Urothelium cell line (cell line): ENCODE measurements around the gene PTPRN.
"Not testable (repeated sequence)": the region's sequence is repeated elsewhere in the genome, so short reads cannot be mapped to it uniquely, and the experiment has no call there.

Experiments
- DNase-seq: peaks from one replicate; pipeline ENCODE4 v3.0.0; 2011; ENCODE audit warnings: low spot score, mixed read lengths
- FAIRE-seq: peaks from 2 replicates; lab custom pipeline; 2011; peaks lifted over from hg19 to GRCh38; lab: Jason Lieb, UNC

The PTPRN gene

DNA sequence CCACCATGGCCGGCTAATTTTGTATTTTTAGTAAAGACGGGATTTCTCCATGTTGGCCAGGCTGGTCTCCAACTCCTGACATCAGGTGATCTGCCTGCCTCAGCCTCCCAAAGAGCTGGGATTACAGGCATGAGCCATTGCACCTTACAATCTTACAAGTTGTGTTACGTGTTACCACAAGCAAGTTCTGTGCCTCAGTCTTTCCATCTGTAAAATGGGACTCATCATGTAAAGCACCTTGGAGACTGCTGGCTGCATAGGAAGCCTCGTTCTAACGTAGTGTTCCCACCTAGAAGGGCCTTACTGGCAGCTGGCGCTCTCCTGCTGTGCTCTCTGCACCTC, 20.0 kb downstream of the PTPRN start:
- no peak for DNase-seq

DNA sequence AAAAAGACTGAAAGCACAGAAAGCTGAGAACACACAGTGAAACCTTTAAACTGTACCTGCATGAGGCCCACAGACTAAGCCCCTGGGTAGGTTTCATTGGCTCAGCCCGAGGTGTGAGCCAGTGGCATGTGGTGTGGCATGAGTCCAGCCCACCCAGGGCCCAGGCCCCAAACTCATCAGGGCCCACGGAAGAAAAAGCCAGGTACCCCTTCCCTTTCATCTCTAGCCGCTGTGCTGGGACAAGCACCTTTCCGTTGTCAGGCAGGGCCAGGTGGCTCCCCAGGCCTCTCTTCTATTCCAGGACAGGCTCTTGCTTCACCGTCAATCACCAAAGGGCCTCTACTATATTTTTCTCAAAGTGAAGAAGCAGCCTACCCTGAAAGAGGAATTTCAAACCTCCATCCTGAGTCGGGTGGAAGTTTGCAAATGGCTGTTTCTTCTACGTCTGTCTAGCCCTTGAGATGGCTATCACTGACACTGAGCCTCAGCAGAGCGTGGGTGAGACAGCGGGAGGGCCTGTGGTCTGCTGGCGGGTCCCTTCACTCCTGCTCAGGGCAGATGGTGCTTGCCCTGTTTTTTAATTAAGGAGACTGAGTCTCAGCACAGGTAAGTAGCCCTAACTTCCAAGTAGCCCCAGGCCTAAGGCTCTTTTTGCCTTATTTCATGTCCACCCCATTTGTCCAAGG, 21.5 kb downstream of the PTPRN start:
- FAIRE-seq = no peak

More for the DNA sequence above, 20.0 kb downstream of the PTPRN start:
- FAIRE-seq = no peak

DNA sequence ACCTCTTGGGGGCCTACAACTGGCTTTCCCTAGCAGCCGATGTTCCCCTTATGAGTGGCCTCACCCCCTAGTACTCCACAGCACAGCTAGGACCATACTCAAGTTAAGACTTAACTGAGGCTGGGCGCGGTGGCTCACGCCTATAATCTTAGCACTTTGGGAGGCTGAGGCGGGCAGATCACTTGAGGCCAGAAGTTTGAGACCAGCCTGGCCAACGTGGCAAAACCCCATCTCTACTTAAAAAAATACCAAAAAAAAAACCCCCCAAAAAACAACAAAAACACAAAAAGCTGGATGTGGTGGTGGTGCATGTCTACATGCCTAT, 22.1 kb downstream of the PTPRN start:
- not testable (repeated sequence) for FAIRE-seq

More for the DNA sequence above, 21.5 kb downstream of the PTPRN start:
- no peak for DNase-seq

DNA sequence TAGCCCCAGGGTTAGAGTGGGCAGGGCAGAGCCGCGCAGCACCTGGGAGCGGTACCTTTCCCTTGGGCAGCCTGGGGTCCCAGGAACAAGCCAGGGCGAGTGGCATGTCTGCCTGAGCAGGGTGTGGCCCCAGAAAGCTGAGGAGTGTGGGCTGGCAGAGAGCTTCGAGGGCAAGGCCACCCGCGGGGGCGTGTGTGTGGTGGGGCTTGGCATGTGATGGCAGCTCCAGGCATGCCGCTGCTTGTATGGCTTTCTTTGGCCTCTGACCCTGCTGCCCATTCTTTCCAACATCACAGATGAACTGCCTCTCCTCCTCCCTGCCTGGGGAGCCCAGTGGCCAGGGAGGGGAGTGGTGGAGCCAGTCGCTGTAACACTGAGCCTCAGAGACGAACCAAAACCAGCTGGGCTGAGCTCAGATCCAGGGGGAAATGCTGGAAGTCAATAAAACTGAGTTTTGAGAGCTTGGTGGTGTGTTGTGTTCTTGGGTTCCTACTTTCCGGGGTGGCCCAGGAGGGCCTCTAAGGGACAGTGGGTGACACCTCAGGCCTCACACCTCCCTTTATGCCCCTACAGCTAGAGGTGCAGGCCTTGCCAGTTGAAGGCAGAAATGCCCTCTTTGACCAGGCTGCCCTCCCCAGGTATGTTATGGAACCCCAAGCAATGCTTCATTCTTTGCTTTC, 22.6 kb downstream of the PTPRN start:
- FAIRE-seq (no peak), DNase-seq (no peak)

More for the DNA sequence above, 22.1 kb downstream of the PTPRN start:
- DNase-seq = not testable (repeated sequence)

DNA sequence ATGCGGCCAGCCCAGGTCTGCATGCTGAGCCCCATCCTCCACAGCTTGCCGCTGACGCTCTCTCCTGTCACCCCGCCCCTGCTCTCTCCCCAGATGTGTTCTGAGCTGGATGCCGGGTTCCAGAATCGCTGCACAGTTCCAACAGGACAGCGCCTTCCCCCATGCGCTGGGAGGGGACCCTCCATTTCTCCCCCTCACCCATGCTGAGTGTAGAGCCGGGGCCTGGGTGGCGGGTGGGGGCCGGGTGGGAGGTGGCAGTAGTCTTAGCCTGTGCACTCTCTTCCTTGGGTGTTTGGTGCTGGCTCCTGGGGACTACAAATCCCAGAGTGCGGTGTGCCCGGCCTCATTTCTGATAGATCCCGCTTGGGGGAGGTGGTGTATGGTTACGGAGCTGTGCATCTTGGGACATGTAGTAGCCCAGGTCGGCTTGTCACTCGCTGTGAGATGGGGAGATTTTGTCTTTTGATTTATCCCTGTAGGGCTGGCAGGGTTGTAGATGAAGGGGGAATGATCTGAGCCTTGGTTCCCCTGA, 23.2 kb downstream of the PTPRN start:
- DNase-seq (peak; percentile 55), FAIRE-seq (peak; percentile 73)

DNA sequence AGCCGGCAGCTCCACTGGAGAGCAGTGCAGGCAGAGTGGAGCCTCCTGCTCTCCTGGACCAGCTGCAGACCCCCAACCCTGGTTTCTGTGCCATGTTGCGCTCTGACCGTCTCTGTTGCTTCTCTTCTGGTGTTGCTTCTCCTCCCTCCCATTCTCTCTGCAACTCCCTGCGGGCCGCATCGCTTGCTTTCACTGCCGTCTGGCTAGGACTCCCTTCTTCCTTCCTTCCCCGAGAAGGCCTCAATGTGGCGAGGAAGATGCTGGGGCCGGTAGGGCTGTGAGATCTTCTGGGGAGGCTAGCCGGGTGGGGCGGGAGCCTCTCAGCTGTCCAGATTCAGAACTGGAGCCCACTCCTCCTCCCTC, 23.8 kb downstream of the PTPRN start:
- DNase-seq (no peak), FAIRE-seq (no peak)

DNA sequence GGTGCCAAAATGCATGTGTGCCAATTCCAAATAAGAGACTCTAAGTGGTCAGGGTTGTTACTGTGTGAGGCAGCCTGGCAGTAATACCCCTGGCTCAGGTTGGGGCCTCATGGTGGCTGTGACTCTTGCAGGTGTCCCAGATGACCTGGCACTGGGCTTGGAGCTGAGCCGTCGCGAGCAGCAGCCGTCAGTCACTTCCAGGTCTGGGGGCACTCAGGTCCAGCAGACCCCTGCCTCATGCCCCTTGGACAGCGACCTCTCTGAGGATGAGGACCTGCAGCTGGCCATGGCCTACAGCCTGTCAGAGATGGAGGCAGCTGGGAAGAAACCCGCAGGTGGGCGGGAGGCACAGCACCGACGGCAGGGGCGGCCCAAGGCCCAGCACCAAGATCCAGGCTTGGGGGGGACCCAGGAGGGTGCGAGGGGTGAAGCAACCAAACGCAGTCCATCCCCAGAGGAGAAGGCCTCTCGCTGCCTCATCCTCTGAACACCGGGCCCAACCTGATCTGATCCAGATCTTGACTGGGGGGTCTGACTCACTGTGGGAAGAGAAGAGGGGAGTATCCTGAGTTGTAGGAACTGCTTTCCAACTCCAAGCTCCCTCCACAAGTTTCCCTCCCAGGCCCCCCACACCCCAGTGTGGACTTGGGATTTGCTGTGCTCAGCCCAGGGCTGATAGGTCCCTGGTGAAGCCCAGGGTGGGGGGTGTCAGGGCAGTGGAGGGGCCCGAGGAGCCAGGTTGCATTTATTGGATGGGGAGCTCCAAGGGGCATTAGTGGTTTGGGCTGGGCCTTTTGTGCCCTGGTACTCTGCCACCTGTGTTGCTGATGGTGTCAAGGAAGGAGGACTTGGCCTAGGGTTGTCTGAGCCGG, 24.5 kb downstream of the PTPRN start:
- FAIRE-seq = no peak
- DNase-seq = no peak

DNA sequence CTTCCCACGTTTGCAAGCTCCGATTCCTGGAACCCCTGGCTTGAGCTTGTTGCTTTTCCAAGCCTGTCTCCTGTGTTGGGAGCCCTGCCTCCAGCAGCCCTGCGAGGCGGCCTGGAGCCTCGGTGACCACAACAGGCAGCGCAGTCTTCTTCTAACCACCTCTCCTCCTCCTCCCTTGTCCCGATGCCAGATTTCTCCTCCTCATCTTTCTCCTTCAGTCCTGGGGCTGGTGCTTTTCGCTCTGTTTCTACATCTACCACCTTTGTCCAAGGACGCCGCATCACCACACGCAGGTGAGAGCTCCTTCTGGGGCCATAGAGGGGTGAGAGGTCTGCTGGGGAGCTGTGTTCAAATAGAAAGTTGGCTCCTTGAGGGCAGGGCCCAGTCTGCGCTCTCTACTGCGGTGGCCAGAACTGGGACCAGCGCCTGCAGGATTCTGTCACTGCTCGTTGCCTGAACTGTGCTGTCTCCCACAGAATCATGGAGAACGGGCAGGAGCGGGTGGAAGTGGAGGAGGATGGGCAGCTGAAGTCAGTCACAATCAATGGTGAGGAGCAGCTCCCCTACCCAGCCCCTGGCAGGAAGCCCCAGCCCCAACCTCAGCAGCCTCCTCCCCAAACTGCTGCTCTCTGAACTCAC, 26.1 kb downstream of the PTPRN start:
- DNase-seq (no peak), FAIRE-seq (no peak)

DNA sequence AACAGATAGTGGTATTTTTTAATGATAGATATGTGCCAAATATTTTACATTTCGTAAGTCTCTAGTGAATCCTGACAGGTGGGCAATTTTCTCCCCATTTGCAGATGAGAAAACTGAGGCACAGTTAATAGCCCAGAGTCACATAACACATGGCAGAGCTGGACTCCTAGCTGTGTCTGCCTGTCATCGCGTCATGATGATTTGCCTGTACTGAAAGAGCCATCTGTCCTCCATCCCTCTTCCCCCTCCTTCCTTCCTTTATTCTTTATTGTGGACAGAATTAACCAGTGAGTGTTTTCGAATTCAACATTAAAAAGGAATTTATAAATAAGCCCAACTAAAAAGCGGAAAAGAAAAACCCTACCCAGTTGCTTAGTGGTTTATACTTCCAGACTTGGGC, 26.8 kb downstream of the PTPRN start:
- FAIRE-seq = no peak
- DNase-seq = no peak

DNA sequence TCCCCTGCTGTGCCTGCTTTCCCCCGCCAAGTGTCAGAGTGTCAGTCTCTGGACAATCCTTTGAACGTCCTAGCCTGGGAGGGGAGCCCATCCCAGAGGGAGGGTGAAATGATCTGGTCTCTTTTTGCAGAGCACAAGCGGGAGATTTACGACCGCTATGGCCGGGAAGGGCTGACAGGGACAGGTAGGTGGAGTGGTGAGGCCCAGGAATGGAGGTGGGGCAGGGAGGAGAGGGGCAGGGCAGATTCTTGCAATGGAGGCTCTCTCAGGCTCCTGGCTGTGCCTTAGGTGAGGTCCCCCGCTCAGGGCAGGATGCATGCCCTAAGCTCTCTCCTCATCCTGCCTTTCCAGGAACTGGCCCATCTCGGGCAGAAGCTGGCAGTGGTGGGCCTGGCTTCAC, 27.6 kb downstream of the PTPRN start:
- no peak for FAIRE-seq

DNA sequence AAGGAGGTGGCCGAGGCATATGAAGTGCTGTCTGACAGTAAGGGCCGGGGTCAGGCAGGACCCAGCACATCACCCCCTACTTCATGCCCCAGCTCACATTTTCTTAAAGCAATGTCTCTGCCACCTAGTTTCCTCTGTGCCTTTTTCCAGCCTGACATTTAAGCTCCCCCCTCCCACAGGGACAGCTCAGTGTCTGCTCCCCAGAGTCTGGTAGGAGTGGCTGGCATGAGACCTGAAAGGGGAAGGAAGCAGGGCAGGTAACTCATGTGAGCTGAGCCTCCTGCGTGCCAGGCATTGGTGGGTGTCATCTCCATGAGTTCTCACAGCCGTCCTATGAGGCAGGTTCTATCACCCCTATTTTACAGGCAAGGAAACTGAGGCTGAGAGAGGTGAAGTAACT, 28.6 kb downstream of the PTPRN start:
- no peak for DNase-seq
- no peak for FAIRE-seq

More for the DNA sequence above, 27.6 kb downstream of the PTPRN start:
- no peak for DNase-seq

DNA sequence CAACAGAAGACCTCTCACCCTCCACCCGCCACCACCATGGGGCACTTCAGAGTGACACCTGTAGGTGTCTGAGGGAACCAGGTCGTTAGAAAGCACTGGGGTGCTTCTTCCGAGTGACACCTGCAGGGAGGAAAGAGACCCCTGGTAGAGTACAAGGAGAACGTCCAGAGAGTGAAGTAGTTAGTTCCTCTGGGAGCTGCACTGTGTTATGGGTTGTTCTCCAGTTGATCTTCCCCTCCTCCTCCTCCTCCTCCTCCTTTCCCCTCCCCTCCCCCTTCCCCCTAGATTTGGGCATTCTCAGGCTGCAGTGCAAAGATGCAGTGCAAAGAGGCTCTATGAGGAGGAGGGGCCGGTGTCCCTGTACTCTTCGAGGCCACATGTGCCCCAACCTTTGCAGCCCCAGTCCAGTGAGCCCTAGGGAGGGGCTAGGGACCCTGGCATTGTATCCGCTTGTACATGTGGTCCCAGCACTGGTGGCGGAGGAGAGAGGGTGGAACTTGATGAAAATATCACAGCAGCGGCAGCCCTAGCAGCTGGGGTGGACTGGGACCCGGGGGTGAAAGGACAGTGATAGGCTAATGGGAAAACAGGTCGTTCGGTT, 29.2 kb downstream of the PTPRN start:
- DNase-seq = no peak
- FAIRE-seq = no peak

DNA sequence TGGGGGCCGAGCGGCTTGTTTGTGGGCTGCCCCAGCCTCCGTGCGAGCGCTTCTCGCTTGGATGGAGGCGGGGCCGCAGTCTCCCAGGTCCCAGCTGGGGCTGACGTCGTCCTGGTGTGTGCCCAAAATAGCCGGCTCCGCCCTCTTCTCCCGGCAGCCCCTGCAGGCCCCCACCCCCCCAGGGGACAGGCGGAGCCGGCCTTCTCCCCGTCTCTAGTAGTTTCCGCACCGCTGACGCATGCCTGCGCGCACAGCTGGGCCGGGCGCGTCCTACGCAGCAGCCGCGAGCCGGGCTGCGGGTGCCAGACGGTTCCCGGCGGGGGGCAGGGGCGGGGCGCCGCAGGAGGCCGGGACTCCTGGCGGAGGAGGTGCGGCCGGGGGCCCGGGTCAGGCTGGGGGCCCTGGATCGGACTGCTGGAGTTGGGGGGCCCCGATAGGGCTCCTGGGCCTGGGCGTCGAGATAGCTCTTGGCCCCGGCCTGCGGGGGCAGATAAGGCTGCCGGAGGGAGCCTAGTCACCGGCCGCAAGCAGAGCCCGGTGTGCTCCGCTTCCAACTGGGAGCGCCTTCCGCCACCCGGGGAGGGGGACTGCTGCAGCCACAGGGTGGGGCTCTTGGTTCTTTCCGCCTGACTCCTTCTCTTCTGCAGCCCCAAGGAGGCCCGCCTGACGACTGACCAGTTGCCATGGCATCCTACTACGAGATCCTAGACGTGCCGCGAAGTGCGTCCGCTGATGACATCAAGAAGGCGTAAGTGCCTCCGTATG, 29.9 kb downstream of the PTPRN start, which contains the start of gene DNAJB2:
Gene DNAJB2 (plus strand): TSS at position 216 of the 765 bp plus-strand sequence. CDS start 468 bp downstream, at position 684.
- DNase-seq (peak; percentile 99), FAIRE-seq (peak; percentile 88)

DNA sequence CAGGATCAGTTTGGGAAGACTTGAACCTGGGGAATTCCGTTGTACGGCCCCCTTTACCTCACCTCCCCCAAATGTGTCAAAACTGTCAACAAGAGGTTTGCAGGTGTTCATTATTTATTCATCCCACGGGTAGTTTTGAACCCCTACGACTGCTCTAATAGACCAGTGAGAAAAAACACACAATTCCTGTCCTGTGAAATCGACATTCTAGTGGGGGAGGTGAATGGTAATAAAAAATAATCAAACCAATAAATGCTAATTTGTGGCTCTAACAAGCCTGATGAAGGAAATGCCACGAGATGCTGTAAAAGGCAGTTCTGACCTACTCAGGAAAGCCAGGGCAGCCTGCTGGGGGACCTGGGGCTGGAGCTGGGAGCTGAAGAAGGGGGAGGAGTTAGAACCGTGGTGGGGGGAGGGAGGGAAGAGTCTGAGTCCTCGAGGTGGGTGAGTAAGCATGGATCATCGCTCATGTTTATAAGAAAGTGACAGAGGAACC, 30.5 kb downstream of the PTPRN start:
- FAIRE-seq = no peak
- DNase-seq = no peak

DNA sequence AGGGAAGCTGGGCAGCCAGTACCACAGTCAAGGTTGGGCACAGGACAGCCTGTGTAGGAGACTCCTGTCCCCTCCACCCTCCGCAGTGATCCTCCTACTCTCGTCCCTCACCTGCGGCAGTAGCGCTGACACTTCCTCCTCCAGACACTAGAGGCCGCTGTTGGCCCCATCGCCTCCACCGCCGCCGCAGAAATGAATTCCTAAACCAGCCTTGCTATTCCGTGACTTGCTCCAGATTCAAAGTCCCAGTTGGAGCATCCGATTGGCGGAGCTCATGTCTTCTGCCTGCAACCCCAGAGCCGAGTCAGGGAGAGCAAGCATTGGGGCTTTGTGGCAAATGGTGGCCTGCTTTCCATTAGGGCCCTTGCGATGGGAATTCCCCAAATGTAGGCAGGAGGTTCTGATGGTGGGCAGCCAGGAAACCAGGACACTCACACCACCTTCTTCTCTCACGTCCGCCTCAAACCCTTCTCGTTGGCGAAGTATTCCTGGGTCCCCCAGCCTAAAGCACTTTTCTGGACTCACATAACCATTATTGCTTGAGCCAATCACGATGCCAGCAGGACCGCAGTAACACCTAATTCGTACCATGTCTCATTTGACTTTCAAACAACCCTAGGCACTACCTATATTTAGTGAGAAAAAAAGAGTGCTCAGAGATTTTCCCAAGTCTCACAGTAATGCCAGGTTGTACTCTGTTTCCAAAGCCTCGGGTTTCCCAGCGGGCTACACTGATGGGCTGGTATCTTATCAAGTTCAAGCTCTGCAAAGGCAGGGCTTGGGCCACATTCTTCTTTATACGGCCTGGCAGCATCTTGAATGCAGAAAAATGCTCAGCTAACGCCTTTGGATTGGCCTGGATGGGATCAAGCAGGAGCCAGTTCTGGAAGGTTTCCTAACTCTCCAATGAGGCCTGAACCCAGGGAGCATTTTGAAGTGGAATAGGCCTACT, 31.2 kb downstream of the PTPRN start:
- FAIRE-seq = peak; percentile 48

DNA sequence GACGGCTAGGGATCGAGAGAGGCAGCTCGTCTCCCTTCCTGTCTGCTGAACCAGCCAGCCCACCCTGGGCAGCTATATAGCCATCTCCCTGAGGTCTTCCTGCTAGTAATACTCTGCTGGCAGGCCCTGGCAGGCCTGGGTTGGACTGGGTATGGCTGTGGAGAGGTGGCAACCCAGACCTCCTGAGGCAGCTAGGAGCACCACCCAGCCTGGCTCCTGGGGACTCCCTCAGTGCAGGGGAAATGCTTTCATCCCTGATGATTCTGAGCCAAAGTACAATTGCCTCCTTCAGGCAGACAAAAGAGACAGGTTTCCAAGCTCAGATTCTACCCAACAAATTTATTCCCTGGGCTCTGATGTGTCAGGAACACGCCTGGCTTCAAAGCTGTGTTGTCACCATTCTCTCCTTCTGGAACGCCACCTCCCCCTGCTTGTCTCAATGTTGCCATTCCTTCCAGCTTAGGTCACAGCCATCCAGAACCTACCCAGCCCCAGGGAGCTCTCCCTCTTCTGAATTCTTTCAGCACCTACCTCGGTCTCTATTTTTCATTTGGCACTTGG, 34.8 kb downstream of the PTPRN start:
- FAIRE-seq = no peak

More for the DNA sequence above, 31.2 kb downstream of the PTPRN start:
- peak; percentile 77 for DNase-seq

DNA sequence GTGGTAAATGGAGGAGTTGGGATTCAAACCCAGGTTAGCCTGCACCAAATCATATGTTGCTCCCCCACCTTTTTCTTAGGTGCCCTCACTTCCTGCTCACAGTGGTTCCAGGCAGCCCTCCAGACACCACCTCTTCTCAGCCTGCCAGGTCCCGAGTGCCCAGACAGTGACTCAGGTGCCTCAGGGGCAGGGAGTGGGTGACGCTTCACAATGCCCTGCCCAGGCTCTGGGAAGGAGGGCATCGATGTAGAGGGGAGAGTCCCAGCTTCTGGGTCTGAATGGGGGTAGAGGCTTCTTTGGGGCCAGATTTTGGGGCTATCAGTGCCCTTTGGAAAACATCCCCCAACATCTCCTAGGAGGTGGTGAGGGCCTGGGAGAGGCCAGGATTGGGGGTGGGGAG, 35.3 kb downstream of the PTPRN start:
- FAIRE-seq = no peak
- DNase-seq = peak; percentile 89

More for the DNA sequence above, 34.8 kb downstream of the PTPRN start:
- peak; percentile 88 for DNase-seq

DNA sequence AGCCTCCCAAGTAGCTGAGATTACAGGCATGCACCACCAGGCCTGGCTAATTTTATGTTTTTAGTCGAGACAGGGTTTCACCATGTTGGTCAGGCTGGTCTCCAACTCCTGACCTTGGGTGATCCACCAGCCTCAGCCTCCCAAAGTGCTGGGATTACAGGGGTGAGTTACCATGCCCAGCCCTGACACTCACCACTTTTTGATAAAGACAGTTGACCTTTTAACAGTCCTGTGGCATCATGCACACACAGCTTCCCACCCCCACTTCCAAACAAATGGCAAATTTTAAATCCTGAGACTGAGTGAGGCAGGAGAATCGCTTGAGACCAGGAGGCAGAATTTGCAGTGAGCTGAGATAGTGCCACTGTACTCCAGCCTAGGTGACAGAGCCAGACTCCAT, 36.2 kb downstream of the PTPRN start:
- FAIRE-seq (no peak), DNase-seq (no peak)
